ENCODE measurements around the gene PTPN9.

GRCh38 chr15:75597667-75598341, 18.7 kb upstream of the PTPN9 start:
- TF ChIP-seq, protein P1, sequence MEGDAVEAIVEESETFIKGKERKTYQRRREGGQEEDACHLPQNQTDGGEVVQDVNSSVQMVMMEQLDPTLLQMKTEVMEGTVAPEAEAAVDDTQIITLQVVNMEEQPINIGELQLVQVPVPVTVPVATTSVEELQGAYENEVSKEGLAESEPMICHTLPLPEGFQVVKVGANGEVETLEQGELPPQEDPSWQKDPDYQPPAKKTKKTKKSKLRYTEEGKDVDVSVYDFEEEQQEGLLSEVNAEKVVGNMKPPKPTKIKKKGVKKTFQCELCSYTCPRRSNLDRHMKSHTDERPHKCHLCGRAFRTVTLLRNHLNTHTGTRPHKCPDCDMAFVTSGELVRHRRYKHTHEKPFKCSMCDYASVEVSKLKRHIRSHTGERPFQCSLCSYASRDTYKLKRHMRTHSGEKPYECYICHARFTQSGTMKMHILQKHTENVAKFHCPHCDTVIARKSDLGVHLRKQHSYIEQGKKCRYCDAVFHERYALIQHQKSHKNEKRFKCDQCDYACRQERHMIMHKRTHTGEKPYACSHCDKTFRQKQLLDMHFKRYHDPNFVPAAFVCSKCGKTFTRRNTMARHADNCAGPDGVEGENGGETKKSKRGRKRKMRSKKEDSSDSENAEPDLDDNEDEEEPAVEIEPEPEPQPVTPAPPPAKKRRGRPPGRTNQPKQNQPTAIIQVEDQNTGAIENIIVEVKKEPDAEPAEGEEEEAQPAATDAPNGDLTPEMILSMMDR (IDR thresholded peaks at IDR 0.05) = peak in 1 of 2 donors; percentile 26
- TF ChIP-seq POLR2A (IDR thresholded peaks at IDR 0.05) (no peak), POLR2AphosphoS5 (IDR thresholded peaks at IDR 0.05) (no peak)

Measured in suprapubic skin (tissue), 4 donors.